ENCODE data around the gene SUOX. TPM values are rescaled to one million over a fixed set of nuclear protein-coding genes. Genes with fewer than 3 reads are reported as not detected.

The SUOX gene
- polyA plus RNA-seq (2013, experiment 1 of 2) = 10.6 TPM
- polyA plus RNA-seq (2013, experiment 2 of 2) = 11.6 TPM

DNA sequence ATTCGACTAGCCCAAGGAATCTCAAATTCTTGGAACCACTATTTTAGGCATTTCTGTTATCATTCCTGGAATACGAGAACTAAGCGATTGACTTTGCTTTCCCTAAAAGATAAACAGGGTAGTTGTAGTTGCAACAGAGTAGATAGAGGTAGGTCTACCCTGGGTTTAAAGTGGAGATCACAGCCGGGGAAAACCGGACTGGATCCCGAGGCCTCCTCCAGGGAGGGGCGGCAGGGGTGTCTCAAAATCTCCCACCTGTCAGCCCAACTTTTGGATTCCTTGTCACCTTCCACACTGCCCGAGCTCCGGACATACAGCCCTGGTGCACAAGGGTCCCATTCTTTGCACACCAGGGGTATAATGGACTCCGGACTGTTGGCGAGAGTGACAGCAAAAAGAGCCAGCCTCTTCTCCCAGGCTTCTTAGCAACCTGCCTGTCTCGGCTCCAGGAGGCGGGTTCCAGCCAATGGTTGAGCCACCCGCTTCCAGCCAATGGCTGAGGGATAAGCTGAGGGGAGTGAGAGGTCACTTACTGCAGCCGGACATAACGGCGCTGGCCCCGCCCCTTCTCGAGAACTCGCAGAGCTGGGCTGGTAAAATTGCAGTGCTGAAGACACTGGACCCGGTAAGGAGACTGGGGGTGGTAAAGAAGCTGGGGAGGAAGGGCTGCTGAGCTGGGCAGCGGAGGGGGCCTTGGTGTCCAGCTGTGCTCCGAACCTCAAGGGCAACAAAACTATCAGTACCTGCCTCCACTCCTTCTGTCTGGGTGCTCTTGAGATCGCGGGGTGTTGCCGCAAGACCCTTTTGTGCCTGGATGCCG lies at the start of gene SUOX:
Gene SUOX (plus strand): TSS at position 562 of the 820 bp plus-strand sequence. CDS start 4,946 bp downstream, outside the sequence.
- Histone ChIP-seq H3K27ac (ENCODE audit: low read depth, low read length) (no peak within 1 kb of the TSS), H3K4me2 (ENCODE audit: low read length) (peak within 1 kb of the TSS; percentile 77), H3K4me3 (ENCODE audit: low read length) (peak within 1 kb of the TSS; percentile 84), H3K4ac (ENCODE audit: low read depth, low read length) (no peak within 1 kb of the TSS), H3K27me3 (ENCODE audit: insufficient read depth, low read length, poor library complexity) (no peaks in the 10 kb centered on the region), H2BK15ac (replicated peaks; ENCODE audit: low read depth) (no peak within 1 kb of the TSS), H3K56ac (ENCODE audit: low read length) (peak within 1 kb of the TSS; percentile 99), H4K5ac (ENCODE audit: low read length) (peak within 1 kb of the TSS; percentile 13), H3K4me1 (ENCODE audit: control insufficient read depth, low read depth, low read length) (no peaks in the 10 kb centered on the region), H3K9ac (ENCODE audit: low read length) (peak within 1 kb of the TSS; percentile 93), H3K79me1 (ENCODE audit: low read length) (no peaks in the 10 kb centered on the region), H3K79me2 (ENCODE audit: control insufficient read depth, insufficient read depth, low read length) (no peaks in the 10 kb centered on the region), H2AK5ac (ENCODE audit: low read length) (no peak within 1 kb of the TSS), H3K18ac (ENCODE audit: low read length) (no peak within 1 kb of the TSS), H2BK5ac (ENCODE audit: low read length) (no peak within 1 kb of the TSS), H2BK120ac (ENCODE audit: low read depth, low read length) (no peak within 1 kb of the TSS), H3K23ac (ENCODE audit: low read length) (no peak within 1 kb of the TSS), H3K36me3 (ENCODE audit: control insufficient read depth, insufficient read depth, low read length) (peaks cover 3% of the 10 kb centered on the region), H4K8ac (ENCODE audit: low read depth, low read length) (no peak within 1 kb of the TSS)
- DNase-seq = peak; percentile 99
- WGBS (ENCODE audit: extremely low coverage, insufficient coverage, low lambda C conversion rate) = no CpG with 5 or more reads among the region's 27 CpGs

- H3K27me3 ChIP-seq (ENCODE audit: insufficient read depth, low read length, poor library complexity) = no peaks in the 10 kb centered on the region
- no peaks in the 10 kb centered on the region for H3K4me1 ChIP-seq (ENCODE audit: control insufficient read depth, low read depth, low read length)
- peaks cover 2% of the 10 kb centered on the region for H3K36me3 ChIP-seq (ENCODE audit: control insufficient read depth, insufficient read depth, low read length)
- no peak overlapping the region for H2BK120ac ChIP-seq (ENCODE audit: low read depth, low read length)
- H4K8ac ChIP-seq (ENCODE audit: low read depth, low read length) = no peak overlapping the region
- H3K56ac ChIP-seq (ENCODE audit: low read length) = no peak overlapping the region
- no CpG with 5 or more reads among the region's 4 CpGs for WGBS (ENCODE audit: extremely low coverage, insufficient coverage, low lambda C conversion rate)
- H3K18ac ChIP-seq (ENCODE audit: low read length) = no peak overlapping the region
- H3K9ac ChIP-seq (ENCODE audit: low read length) = no peak overlapping the region
- no peak overlapping the region for H3K4me2 ChIP-seq (ENCODE audit: low read length)
- H3K79me2 ChIP-seq (ENCODE audit: control insufficient read depth, insufficient read depth, low read length) = no peaks in the 10 kb centered on the region
- DNase-seq = no peak
- H2BK15ac ChIP-seq (replicated peaks; ENCODE audit: low read depth) = no peak overlapping the region
- H2AK5ac ChIP-seq (ENCODE audit: low read length) = no peak overlapping the region
- no peaks in the 10 kb centered on the region for H3K79me1 ChIP-seq (ENCODE audit: low read length)
- no peak overlapping the region for H3K27ac ChIP-seq (ENCODE audit: low read depth, low read length)
- H3K23ac ChIP-seq (ENCODE audit: low read length) = no peak overlapping the region
- H3K4ac ChIP-seq (ENCODE audit: low read depth, low read length) = no peak overlapping the region
- no peak overlapping the region for H2BK5ac ChIP-seq (ENCODE audit: low read length)
- H3K4me3 ChIP-seq (ENCODE audit: low read length) = no peak overlapping the region
- no peak overlapping the region for H4K5ac ChIP-seq (ENCODE audit: low read length)
These were observed 41.7 kb upstream of the SUOX start for GRCh38 chr12:55955344-55955743.

DNA sequence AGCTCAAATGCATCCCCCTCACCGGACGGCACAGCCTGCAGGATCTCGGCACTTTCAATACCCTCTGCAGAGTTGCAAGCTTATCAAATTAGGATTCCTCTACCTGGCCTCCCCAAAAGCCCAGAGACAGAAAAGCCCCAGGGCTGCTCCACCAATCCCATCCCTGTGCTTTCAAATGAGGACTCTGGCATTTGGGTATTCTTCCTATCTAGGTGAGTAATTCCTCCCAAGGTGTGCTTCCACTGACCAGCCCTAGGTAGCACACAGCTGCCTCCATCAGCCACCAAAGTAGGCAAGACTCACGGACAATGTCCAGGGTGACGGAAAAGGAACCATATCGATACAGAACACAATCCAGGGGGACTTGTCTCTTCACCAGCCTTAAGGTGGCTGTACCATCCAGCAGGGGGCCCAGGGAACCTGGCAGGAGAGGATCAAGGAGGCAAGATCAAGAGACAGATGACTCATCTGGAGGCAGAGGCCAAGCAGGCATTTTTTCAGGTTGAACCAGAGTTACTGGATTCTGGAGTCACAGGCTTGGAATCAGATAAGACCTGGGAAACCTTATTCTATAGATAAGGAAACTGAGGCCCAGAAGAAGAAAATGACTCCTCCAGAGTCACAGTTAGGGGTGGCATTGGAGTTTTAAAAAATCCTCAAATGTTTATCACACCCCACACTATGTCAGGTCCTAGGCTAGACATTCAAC lies 41.1 kb upstream of the SUOX start:
- Histone ChIP-seq H3K27ac (ENCODE audit: low read depth, low read length) (no peak overlapping the region), H3K23ac (ENCODE audit: low read length) (no peak overlapping the region)

GRCh38 chr12:55957106-55957859 lies 39.8 kb upstream of the SUOX start:
- H2AK5ac ChIP-seq (ENCODE audit: low read length) = no peak overlapping the region
- no peak overlapping the region for H2BK15ac ChIP-seq (replicated peaks; ENCODE audit: low read depth)
- no peaks in the 10 kb centered on the region for H3K79me2 ChIP-seq (ENCODE audit: control insufficient read depth, insufficient read depth, low read length)
- H3K4me2 ChIP-seq (ENCODE audit: low read length) = no peak overlapping the region
- no peaks in the 10 kb centered on the region for H3K79me1 ChIP-seq (ENCODE audit: low read length)
- H3K4me3 ChIP-seq (ENCODE audit: low read length) = no peak overlapping the region
- H3K27me3 ChIP-seq (ENCODE audit: insufficient read depth, low read length, poor library complexity) = no peaks in the 10 kb centered on the region
- H3K56ac ChIP-seq (ENCODE audit: low read length) = no peak overlapping the region
- no peak overlapping the region for H4K5ac ChIP-seq (ENCODE audit: low read length)
- no peak overlapping the region for H3K18ac ChIP-seq (ENCODE audit: low read length)
- no peak overlapping the region for H3K23ac ChIP-seq (ENCODE audit: low read length)
- H3K27ac ChIP-seq (ENCODE audit: low read depth, low read length) = no peak overlapping the region
- no peak overlapping the region for H3K4ac ChIP-seq (ENCODE audit: low read depth, low read length)
- no peak overlapping the region for H2BK120ac ChIP-seq (ENCODE audit: low read depth, low read length)
- no peak overlapping the region for H2BK5ac ChIP-seq (ENCODE audit: low read length)
- no peak overlapping the region for H4K8ac ChIP-seq (ENCODE audit: low read depth, low read length)
- H3K4me1 ChIP-seq (ENCODE audit: control insufficient read depth, low read depth, low read length) = no peaks in the 10 kb centered on the region
- WGBS (ENCODE audit: extremely low coverage, insufficient coverage, low lambda C conversion rate) = no CpG with 5 or more reads among the region's 5 CpGs
- peaks cover 2% of the 10 kb centered on the region for H3K36me3 ChIP-seq (ENCODE audit: control insufficient read depth, insufficient read depth, low read length)
- no peak for DNase-seq
- H3K9ac ChIP-seq (ENCODE audit: low read length) = no peak overlapping the region

More for the DNA sequence above, 41.1 kb upstream of the SUOX start:
- H2BK15ac ChIP-seq (replicated peaks; ENCODE audit: low read depth) = no peak overlapping the region
- H3K36me3 ChIP-seq (ENCODE audit: control insufficient read depth, insufficient read depth, low read length) = peaks cover 2% of the 10 kb centered on the region
- H3K18ac ChIP-seq (ENCODE audit: low read length) = no peak overlapping the region
- H3K79me1 ChIP-seq (ENCODE audit: low read length) = no peaks in the 10 kb centered on the region
- H3K4me3 ChIP-seq (ENCODE audit: low read length) = no peak overlapping the region
- no peak overlapping the region for H2BK120ac ChIP-seq (ENCODE audit: low read depth, low read length)
- H2AK5ac ChIP-seq (ENCODE audit: low read length) = no peak overlapping the region
- H3K4ac ChIP-seq (ENCODE audit: low read depth, low read length) = no peak overlapping the region
- H3K4me2 ChIP-seq (ENCODE audit: low read length) = no peak overlapping the region
- H2BK5ac ChIP-seq (ENCODE audit: low read length) = no peak overlapping the region
- no peak overlapping the region for H3K56ac ChIP-seq (ENCODE audit: low read length)
- no CpG with 5 or more reads among the region's 6 CpGs for WGBS (ENCODE audit: extremely low coverage, insufficient coverage, low lambda C conversion rate)
- DNase-seq = peak; percentile 88
- no peak overlapping the region for H4K8ac ChIP-seq (ENCODE audit: low read depth, low read length)
- no peaks in the 10 kb centered on the region for H3K79me2 ChIP-seq (ENCODE audit: control insufficient read depth, insufficient read depth, low read length)
- H3K27me3 ChIP-seq (ENCODE audit: insufficient read depth, low read length, poor library complexity) = no peaks in the 10 kb centered on the region
- H3K4me1 ChIP-seq (ENCODE audit: control insufficient read depth, low read depth, low read length) = no peaks in the 10 kb centered on the region
- no peak overlapping the region for H3K9ac ChIP-seq (ENCODE audit: low read length)
- H4K5ac ChIP-seq (ENCODE audit: low read length) = no peak overlapping the region

DNA sequence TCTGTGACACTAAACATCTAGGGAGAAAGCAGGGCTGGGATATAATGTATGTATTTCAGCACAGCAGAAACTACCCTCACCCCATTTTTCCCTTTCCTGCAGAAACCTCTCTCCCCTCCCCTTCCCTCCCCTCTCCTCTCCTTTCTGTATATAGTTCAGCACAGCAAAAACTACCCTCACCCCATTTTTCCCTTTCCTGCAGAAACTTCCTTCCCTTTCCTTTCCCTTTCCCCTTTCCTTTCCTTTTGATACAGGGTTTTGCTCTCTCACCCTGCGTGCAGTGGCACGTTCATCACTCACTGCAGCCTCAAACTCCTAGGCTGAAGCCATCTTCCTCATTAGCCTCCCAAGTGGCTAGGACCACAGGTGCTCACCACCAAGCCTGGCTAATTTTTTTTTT lies 33.3 kb upstream of the SUOX start:
- H3K79me1 ChIP-seq (ENCODE audit: low read length) = peaks cover 6% of the 10 kb centered on the region
- no CpG with 5 or more reads among the region's 2 CpGs for WGBS (ENCODE audit: extremely low coverage, insufficient coverage, low lambda C conversion rate)
- no peak overlapping the region for H3K23ac ChIP-seq (ENCODE audit: low read length)
- no peak overlapping the region for H3K27ac ChIP-seq (ENCODE audit: low read depth, low read length)
- peaks cover 16% of the 10 kb centered on the region for H3K4me1 ChIP-seq (ENCODE audit: control insufficient read depth, low read depth, low read length)
- DNase-seq = no peak
- H2BK5ac ChIP-seq (ENCODE audit: low read length) = no peak overlapping the region
- no peak overlapping the region for H2BK15ac ChIP-seq (replicated peaks; ENCODE audit: low read depth)
- H4K5ac ChIP-seq (ENCODE audit: low read length) = no peak overlapping the region
- H3K4me3 ChIP-seq (ENCODE audit: low read length) = no peak overlapping the region
- H3K18ac ChIP-seq (ENCODE audit: low read length) = no peak overlapping the region
- no peak overlapping the region for H4K8ac ChIP-seq (ENCODE audit: low read depth, low read length)
- peaks cover 2% of the 10 kb centered on the region for H3K36me3 ChIP-seq (ENCODE audit: control insufficient read depth, insufficient read depth, low read length)
- H2AK5ac ChIP-seq (ENCODE audit: low read length) = no peak overlapping the region
- H3K4ac ChIP-seq (ENCODE audit: low read depth, low read length) = no peak overlapping the region
- no peak overlapping the region for H3K9ac ChIP-seq (ENCODE audit: low read length)
- no peak overlapping the region for H2BK120ac ChIP-seq (ENCODE audit: low read depth, low read length)
- no peak overlapping the region for H3K56ac ChIP-seq (ENCODE audit: low read length)
- no peak overlapping the region for H3K4me2 ChIP-seq (ENCODE audit: low read length)
- peaks cover 15% of the 10 kb centered on the region for H3K79me2 ChIP-seq (ENCODE audit: control insufficient read depth, insufficient read depth, low read length)
- H3K27me3 ChIP-seq (ENCODE audit: insufficient read depth, low read length, poor library complexity) = no peaks in the 10 kb centered on the region
